A549 (cell line): ENCODE data around the gene BZW1. TPM values are rescaled to one million over a fixed set of nuclear protein-coding genes. Genes with fewer than 3 reads are reported as not detected.

ENCODE experiments used
- ATAC-seq, 2 experiments: fragments of 200-7000 bp in 1 of 2; fragments of >200 bp in 1 of 2; cut with Nextera tagmentation in 1 of 2; cut with Tn5 transposase in 1 of 2; 3 replicates each; pipeline versions ENCODE4 v1.8.0 to v1.9.1; 2018 to 2020; ENCODE audit warnings: mild to moderate bottlenecking in 1 of 2, moderate library complexity in 1 of 2
- CTCF ChIA-PET: fragments of 300-600 bp; sonication (Branson Sonifier 250); formaldehyde crosslinking; extraction: SDS; loops from one replicate; lab custom pipeline; 2021; ENCODE audit warnings: antibody characterized with exemption, inconsistent platforms; lab: Yijun Ruan, JAX
- POLR2A ChIA-PET: fragments of 350-600 bp; formaldehyde crosslinking; extraction: SDS; loops from one replicate; lab custom pipeline; 2021; ENCODE audit warnings: antibody characterized with exemption, inconsistent platforms; lab: Yijun Ruan, JAX
- DNase-seq, 2 experiments: peaks; one replicate each; pipeline versions ENCODE4 v3.0.0 to v3.0.0-alpha.2; 2011 to 2016; ENCODE audit warnings: low read depth in 1 of 2, low spot score in 1 of 2
- FAIRE-seq: peaks from 2 replicates; lab custom pipeline; 2011; peaks lifted over from hg19 to GRCh38; lab: Jason Lieb, UNC
- H3K27ac ChIP-seq, 2 experiments: fragments of >200 bp; sonication (Bioruptor Twin); formaldehyde crosslinking; 3 replicates each; pipeline ENCODE4 v1.5.1; 2016 to 2017
- H3K4me1 ChIP-seq: fragments of >200 bp; sonication (Bioruptor Twin); formaldehyde crosslinking; 3 replicates; pipeline ENCODE4 v1.6.1; 2016
- H3K4me2 ChIP-seq: fragments of >200 bp; sonication (Bioruptor Twin); formaldehyde crosslinking; 3 replicates; pipeline ENCODE4 v1.6.1; 2016
- H3K4me3 ChIP-seq: fragments of >200 bp; sonication (Bioruptor Twin); formaldehyde crosslinking; 3 replicates; pipeline ENCODE4 v1.5.1; 2016
- H3K9me3 ChIP-seq: fragments of >200 bp; sonication (Bioruptor Twin); formaldehyde crosslinking; 3 replicates; pipeline ENCODE4 v1.6.1; 2016
- CBX2 ChIP-seq: fragments of 200-600 bp; sonication (generic); IDR thresholded peaks from 2 replicates; pipeline ENCODE4 v1.6.1; 2016; ENCODE audit warnings: low read depth, mild to moderate bottlenecking, borderline replicate concordance
- CBX8 ChIP-seq: fragments of 200-600 bp; sonication (generic); IDR thresholded peaks from 2 replicates; pipeline ENCODE4 v1.6.1; 2016
- CHD2 ChIP-seq: fragments of 150-350 bp; IDR thresholded peaks from 2 replicates; pipeline ENCODE4 v1.6.1; 2014; ENCODE audit warnings: low read length; ENCODE audit not compliant: partially characterized antibody
- EHMT2 ChIP-seq: fragments of 200-600 bp; sonication (generic); IDR thresholded peaks from 2 replicates; pipeline ENCODE4 v1.6.1; 2016; ENCODE audit warnings: antibody characterized with exemption, low read depth, mild to moderate bottlenecking, moderate library complexity
- EP300 ChIP-seq, 2 experiments: fragments of >200 bp; sonication (Bioruptor Twin); formaldehyde crosslinking; IDR thresholded peaks; 2 replicates in 1 of 2; 3 replicates in 1 of 2; pipeline ENCODE4 v1.6.1; 2016 to 2017
- ESRRA ChIP-seq: fragments of 150-350 bp; IDR thresholded peaks from 2 replicates; pipeline ENCODE4 v1.6.1; 2014; ENCODE audit warnings: mild to moderate bottlenecking, low read length, borderline replicate concordance
- GATA3 ChIP-seq: IDR thresholded peaks from 2 replicates; pipeline ENCODE4 v1.6.1; 2012; ENCODE audit warnings: borderline replicate concordance
- HEYL ChIP-seq: fragments of 250-450 bp; sonication (Bioruptor Pico); IDR thresholded peaks from 2 replicates; pipeline ENCODE4 v1.8.0; 2021; ENCODE audit warnings: mild to moderate bottlenecking, moderate library complexity
- HOXA7 ChIP-seq: fragments of 250-450 bp; sonication (Bioruptor Pico); IDR thresholded peaks from 2 replicates; pipeline ENCODE4 v1.5.0; 2020; ENCODE audit warnings: mild to moderate bottlenecking, moderate library complexity
- HOXB13 ChIP-seq: fragments of 250-450 bp; sonication (Bioruptor Pico); IDR thresholded peaks from 2 replicates; pipeline ENCODE4 v1.5.0; 2020; ENCODE audit warnings: low read depth, mild to moderate bottlenecking, moderate library complexity
- JUNB ChIP-seq: fragments of >200 bp; sonication (Bioruptor Twin); formaldehyde crosslinking; IDR thresholded peaks from 2 replicates; pipeline ENCODE4 v1.6.1; 2016
- MAFK ChIP-seq: fragments of 450-650 bp; IDR thresholded peaks from 2 replicates; pipeline ENCODE4 v1.6.1; 2014; ENCODE audit not compliant: partially characterized antibody
- RAD21 ChIP-seq, 2 experiments: fragments of >200 bp in 1 of 2; sonication (Bioruptor Twin) in 1 of 2; formaldehyde crosslinking in 1 of 2; IDR thresholded peaks in 1 of 2; conservative IDR thresholded peaks in 1 of 2; 2 replicates in 1 of 2; 3 replicates in 1 of 2; pipeline ENCODE4 v1.6.1; 2012 to 2018; ENCODE audit warnings: inconsistent platforms in 1 of 2
- RNF2 ChIP-seq: fragments of 200-600 bp; sonication (generic); IDR thresholded peaks from 2 replicates; pipeline ENCODE4 v1.6.1; 2016; ENCODE audit warnings: low read depth, mild to moderate bottlenecking, antibody characterized with exemption, moderate library complexity, borderline replicate concordance
- SMC3 ChIP-seq: fragments of >200 bp; sonication (Bioruptor Twin); formaldehyde crosslinking; IDR thresholded peaks from 3 replicates; pipeline ENCODE4 v1.6.1; 2018; ENCODE audit warnings: inconsistent platforms
- ZSCAN20 ChIP-seq: fragments of 250-450 bp; sonication (Bioruptor Pico); IDR thresholded peaks from 2 replicates; pipeline ENCODE4 v1.8.0; 2022; ENCODE audit warnings: mild to moderate bottlenecking, moderate library complexity
- WGBS: methylation state at CpG from one replicate; pipeline ENCODE4 v1.1.6; 2017; ENCODE audit errors: missing lambda C conversion rate; 5-methylcytosine and 5-hydroxymethylcytosine counted together
- polyA plus RNA-seq, 4 experiments: library from polyadenylated mRNA; depleted of rRNA in 3 of 4; stranded (reverse); fragments of >200 nt; fragmentation: RNase III in 1 of 4; extraction: RNeasy Plus Mini Kit Qiagen cat#74134 plus additional on column Dnase treatment in 1 of 4; gene quantifications; 2 replicates in 3 of 4; 3 replicates in 1 of 4; pipeline ENCODE4 v1.2.3, GENCODE V29; 2011 to 2017
- TF ChIP-seq, protein P1 (sequence below): fragments of 250-450 bp; sonication (Bioruptor Pico); IDR thresholded peaks from 2 replicates; pipeline ENCODE4 v1.5.0; 2021; ENCODE audit warnings: mild to moderate bottlenecking, moderate library complexity, borderline replicate concordance
- TF ChIP-seq, protein P2 (sequence below): IDR thresholded peaks from 2 replicates; pipeline ENCODE4 v1.6.1; 2012
- TF ChIP-seq, protein P3 (sequence below): fragments of 250-450 bp; sonication (Bioruptor Pico); IDR thresholded peaks from 2 replicates; pipeline ENCODE4 v1.5.0; 2020; ENCODE audit warnings: low read depth, mild to moderate bottlenecking, moderate library complexity
- TF ChIP-seq, protein P4 (sequence below): fragments of >200 bp; sonication (Bioruptor Twin); formaldehyde crosslinking; IDR thresholded peaks from 2 replicates; pipeline ENCODE4 v1.6.1; 2016
- TF ChIP-seq, protein P5 (sequence below): fragments of 200-600 bp; sonication (generic); IDR thresholded peaks from 2 replicates; pipeline ENCODE4 v1.6.1; 2016; ENCODE audit warnings: antibody characterized with exemption, mild to moderate bottlenecking, moderate library complexity
- TF ChIP-seq, protein P6 (sequence below): fragments of 450-650 bp; IDR thresholded peaks from 2 replicates; pipeline ENCODE4 v1.6.1; 2014; ENCODE audit warnings: antibody characterized with exemption

Gene BZW1
- polyA plus RNA-seq, 2 of the 4 experiments (the other 2 are of a cell fraction) = 401 to 439 TPM

DNA sequence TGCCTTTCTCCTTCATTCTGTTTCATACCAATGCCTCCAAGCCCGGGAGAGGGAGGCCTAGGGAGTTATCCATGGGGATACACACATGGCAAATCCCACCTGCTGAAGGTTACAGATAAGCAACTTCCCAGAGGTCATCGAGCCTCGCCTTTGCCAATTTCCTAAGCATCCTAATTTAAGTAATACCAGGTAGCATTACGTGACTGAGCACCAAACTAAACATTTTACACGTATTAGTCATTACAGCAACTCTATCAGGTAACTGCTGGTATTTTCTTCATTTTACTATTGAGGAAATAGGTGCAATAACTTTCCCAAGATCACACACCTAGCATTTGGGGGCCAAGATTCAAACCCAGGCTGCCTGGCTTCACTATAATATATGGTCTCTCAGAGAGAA is 30.1 kb upstream of the BZW1 start:
- TF ChIP-seq JUNB = no peak
- TF ChIP-seq RAD21 (conservative IDR thresholded peaks at IDR 0.05 in 1 of 2, IDR thresholded peaks at IDR 0.05 in 1 of 2) = no peak
- TF ChIP-seq, protein P1, sequence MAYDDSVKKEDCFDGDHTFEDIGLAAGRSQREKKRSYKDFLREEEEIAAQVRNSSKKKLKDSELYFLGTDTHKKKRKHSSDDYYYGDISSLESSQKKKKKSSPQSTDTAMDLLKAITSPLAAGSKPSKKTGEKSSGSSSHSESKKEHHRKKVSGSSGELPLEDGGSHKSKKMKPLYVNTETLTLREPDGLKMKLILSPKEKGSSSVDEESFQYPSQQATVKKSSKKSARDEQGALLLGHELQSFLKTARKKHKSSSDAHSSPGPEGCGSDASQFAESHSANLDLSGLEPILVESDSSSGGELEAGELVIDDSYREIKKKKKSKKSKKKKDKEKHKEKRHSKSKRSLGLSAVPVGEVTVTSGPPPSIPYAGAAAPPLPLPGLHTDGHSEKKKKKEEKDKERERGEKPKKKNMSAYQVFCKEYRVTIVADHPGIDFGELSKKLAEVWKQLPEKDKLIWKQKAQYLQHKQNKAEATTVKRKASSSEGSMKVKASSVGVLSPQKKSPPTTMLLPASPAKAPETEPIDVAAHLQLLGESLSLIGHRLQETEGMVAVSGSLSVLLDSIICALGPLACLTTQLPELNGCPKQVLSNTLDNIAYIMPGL (CRISPR knock-in tag) = no peak
- no peak for TF ChIP-seq CHD2
- TF ChIP-seq MAFK = no peak
- TF ChIP-seq, protein P2, sequence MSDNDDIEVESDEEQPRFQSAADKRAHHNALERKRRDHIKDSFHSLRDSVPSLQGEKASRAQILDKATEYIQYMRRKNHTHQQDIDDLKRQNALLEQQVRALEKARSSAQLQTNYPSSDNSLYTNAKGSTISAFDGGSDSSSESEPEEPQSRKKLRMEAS = no peak
- TF ChIP-seq, protein P3, sequence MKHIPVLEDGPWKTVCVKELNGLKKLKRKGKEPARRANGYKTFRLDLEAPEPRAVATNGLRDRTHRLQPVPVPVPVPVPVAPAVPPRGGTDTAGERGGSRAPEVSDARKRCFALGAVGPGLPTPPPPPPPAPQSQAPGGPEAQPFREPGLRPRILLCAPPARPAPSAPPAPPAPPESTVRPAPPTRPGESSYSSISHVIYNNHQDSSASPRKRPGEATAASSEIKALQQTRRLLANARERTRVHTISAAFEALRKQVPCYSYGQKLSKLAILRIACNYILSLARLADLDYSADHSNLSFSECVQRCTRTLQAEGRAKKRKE (CRISPR knock-in tag) = no peak
- TF ChIP-seq ESRRA = no peak
- TF ChIP-seq EP300 (IDR thresholded peaks at IDR 0.05) = no peak
- TF ChIP-seq RNF2 = no peak
- TF ChIP-seq, protein P4, sequence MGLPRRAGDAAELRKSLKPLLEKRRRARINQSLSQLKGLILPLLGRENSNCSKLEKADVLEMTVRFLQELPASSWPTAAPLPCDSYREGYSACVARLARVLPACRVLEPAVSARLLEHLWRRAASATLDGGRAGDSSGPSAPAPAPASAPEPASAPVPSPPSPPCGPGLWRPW = no peak
- TF ChIP-seq HOXA7 (CRISPR knock-in tag) = no peak
- TF ChIP-seq GATA3 = no peak
- TF ChIP-seq EHMT2 = no peak
- TF ChIP-seq, all 56 proteins: peak for 0
- no peak overlapping the region for H3K4me3 ChIP-seq
- no peak overlapping the region for H3K4me2 ChIP-seq
- peak overlapping the region in 1 of 2 experiments; percentile 47; a peak in 1 of 6 replicates for H3K27ac ChIP-seq
- ChIA-PET POLR2A (no interaction called here), CTCF (interaction anchor here (0.5 kb wide), 1 partner anchor 20 kb away, joined by 7 read pairs; no protein-coding TSS in a partner anchor)
- ATAC-seq = no peak
- H3K4me1 ChIP-seq = peaks cover 54% of the 10 kb centered on the region
- no peaks in the 10 kb centered on the region for H3K9me3 ChIP-seq
- no peak for DNase-seq
- 88% methylated on average over 5 of the region's 5 CpGs for WGBS
- FAIRE-seq = no peak

GRCh38 chr2:200782251-200782650 is 29.5 kb upstream of the BZW1 start:
- FAIRE-seq (no peak), ATAC-seq (no peak), DNase-seq (no peak)
- ChIA-PET POLR2A (no interaction called here), CTCF (interaction anchor here (0.9 kb wide), 1 partner anchor 34 kb away, joined by 3 read pairs; no protein-coding TSS in a partner anchor)
- Histone ChIP-seq H3K4me2 (no peak overlapping the region), H3K27ac (peak overlapping the region in 1 of 2 experiments; percentile 49; a peak in 1 of 6 replicates), H3K4me1 (peaks cover 54% of the 10 kb centered on the region), H3K4me3 (no peak overlapping the region), H3K9me3 (no peaks in the 10 kb centered on the region)
- TF ChIP-seq HOXB13 (CRISPR knock-in tag) (no peak), SMC3 (no peak), CBX8 (no peak), CBX2 (no peak), HEYL (no peak), ZSCAN20 (no peak)
- TF ChIP-seq, protein P5, sequence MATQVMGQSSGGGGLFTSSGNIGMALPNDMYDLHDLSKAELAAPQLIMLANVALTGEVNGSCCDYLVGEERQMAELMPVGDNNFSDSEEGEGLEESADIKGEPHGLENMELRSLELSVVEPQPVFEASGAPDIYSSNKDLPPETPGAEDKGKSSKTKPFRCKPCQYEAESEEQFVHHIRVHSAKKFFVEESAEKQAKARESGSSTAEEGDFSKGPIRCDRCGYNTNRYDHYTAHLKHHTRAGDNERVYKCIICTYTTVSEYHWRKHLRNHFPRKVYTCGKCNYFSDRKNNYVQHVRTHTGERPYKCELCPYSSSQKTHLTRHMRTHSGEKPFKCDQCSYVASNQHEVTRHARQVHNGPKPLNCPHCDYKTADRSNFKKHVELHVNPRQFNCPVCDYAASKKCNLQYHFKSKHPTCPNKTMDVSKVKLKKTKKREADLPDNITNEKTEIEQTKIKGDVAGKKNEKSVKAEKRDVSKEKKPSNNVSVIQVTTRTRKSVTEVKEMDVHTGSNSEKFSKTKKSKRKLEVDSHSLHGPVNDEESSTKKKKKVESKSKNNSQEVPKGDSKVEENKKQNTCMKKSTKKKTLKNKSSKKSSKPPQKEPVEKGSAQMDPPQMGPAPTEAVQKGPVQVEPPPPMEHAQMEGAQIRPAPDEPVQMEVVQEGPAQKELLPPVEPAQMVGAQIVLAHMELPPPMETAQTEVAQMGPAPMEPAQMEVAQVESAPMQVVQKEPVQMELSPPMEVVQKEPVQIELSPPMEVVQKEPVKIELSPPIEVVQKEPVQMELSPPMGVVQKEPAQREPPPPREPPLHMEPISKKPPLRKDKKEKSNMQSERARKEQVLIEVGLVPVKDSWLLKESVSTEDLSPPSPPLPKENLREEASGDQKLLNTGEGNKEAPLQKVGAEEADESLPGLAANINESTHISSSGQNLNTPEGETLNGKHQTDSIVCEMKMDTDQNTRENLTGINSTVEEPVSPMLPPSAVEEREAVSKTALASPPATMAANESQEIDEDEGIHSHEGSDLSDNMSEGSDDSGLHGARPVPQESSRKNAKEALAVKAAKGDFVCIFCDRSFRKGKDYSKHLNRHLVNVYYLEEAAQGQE = no peak
- TF ChIP-seq, protein P6, sequence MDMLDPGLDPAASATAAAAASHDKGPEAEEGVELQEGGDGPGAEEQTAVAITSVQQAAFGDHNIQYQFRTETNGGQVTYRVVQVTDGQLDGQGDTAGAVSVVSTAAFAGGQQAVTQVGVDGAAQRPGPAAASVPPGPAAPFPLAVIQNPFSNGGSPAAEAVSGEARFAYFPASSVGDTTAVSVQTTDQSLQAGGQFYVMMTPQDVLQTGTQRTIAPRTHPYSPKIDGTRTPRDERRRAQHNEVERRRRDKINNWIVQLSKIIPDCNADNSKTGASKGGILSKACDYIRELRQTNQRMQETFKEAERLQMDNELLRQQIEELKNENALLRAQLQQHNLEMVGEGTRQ = no peak
- WGBS = 75% methylated on average over 4 of the region's 4 CpGs
